ENCODE data around the gene MORN3.
"Not testable (repeated sequence)": the region's sequence is repeated elsewhere in the genome, so short reads cannot be mapped to it uniquely, and the experiment has no call there.

Gene MORN3

GRCh38 chr12:121689430-121689829, 20.0 kb upstream of the MORN3 start:
- no peak for DNase-seq (ENCODE audit: low spot score)

GRCh38 chr12:121688966-121689365, 19.5 kb upstream of the MORN3 start:
- no peak for DNase-seq (ENCODE audit: low spot score)

GRCh38 chr12:121679661-121680197, 10.3 kb upstream of the MORN3 start:
- not testable (repeated sequence) for DNase-seq (ENCODE audit: low spot score)

GRCh38 chr12:121678716-121679300, 9.4 kb upstream of the MORN3 start:
- no peak for DNase-seq (ENCODE audit: low spot score)

GRCh38 chr12:121678305-121678704, 8.9 kb upstream of the MORN3 start:
- DNase-seq (ENCODE audit: low spot score): no peak

- DNase-seq (ENCODE audit: low spot score): no peak
Measured at GRCh38 chr12:121676190-121676589, 6.7 kb upstream of the MORN3 start.

- no peak for DNase-seq (ENCODE audit: low spot score)
Measured at GRCh38 chr12:121673013-121673511, 3.6 kb upstream of the MORN3 start.

GRCh38 chr12:121668750-121669520, 519 bp downstream of the MORN3 start:
- peak; percentile 64 for DNase-seq (ENCODE audit: low spot score)

GRCh38 chr12:121666829-121667228, 2.6 kb downstream of the MORN3 start:
- not testable (repeated sequence) for DNase-seq (ENCODE audit: low spot score)

- no peak for DNase-seq (ENCODE audit: low spot score)
Measured at GRCh38 chr12:121663610-121663929, 5.9 kb downstream of the MORN3 start.

- not testable (repeated sequence) for DNase-seq (ENCODE audit: low spot score)
Measured at GRCh38 chr12:121661353-121662105, 7.9 kb downstream of the MORN3 start.

GRCh38 chr12:121657305-121658008, 12.0 kb downstream of the MORN3 start:
- DNase-seq (ENCODE audit: low spot score): peak; percentile 30

GRCh38 chr12:121656122-121656521, 13.3 kb downstream of the MORN3 start:
- no peak for DNase-seq (ENCODE audit: low spot score)

- no peak for DNase-seq (ENCODE audit: low spot score)
Measured at GRCh38 chr12:121653999-121654398, 15.5 kb downstream of the MORN3 start.

- no peak for DNase-seq (ENCODE audit: low spot score)
Measured at GRCh38 chr12:121652767-121653497, 16.5 kb downstream of the MORN3 start.

GRCh38 chr12:121651320-121651719, 18.1 kb downstream of the MORN3 start:
- DNase-seq (ENCODE audit: low spot score): no peak

- peak; percentile 49 for DNase-seq (ENCODE audit: low spot score)
Measured at GRCh38 chr12:121649819-121650353, 19.6 kb downstream of the MORN3 start.

- no peak for DNase-seq (ENCODE audit: low spot score)
Measured at GRCh38 chr12:121649322-121649721, 20.1 kb downstream of the MORN3 start.

GRCh38 chr12:121648458-121649028, 20.9 kb downstream of the MORN3 start:
- DNase-seq (ENCODE audit: low spot score): no peak

- no peak for DNase-seq (ENCODE audit: low spot score)
Measured at GRCh38 chr12:121641343-121641630, 28.2 kb downstream of the MORN3 start.

Measured in CD4-positive, alpha-beta T cell treated with Interleukin-2 at 100 ng/mL for 4 hours (primary cell).